Measurements from ENCODE around the gene NLRP13.

NLRP13 gene

DNA sequence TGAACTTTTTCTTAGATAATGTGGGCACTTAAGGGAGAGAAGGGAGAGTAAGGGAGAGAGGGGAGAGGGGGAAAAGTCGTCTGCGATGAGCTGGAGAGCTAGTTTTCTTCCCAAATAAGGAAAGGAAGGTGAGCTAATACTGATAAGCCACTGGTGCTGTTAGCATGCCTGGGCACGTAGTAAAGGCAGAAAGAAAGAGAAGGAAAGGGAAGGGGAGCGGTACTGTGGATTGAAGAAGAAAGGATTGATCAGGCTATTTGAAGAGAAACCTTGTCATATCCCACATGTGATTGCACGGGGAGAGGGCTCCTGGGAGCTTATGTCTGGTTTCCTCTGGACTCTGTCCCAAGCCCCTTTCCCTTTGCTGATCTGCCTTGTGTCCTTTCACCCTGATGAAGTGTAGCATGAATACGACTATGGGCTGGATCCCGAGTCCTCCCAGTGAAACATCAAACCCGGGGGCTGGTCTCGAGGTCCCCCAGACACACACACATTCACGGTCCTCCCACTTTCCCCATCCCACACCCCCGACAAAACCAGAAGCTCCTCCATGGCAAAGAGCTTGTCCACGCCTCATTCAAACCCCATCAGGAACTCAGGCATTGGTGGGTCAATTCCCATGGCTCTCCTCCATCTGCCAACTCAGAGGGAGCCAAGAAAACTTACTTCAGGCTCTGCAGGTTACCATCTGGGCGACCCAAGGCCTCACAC is 30.6 kb downstream of the NLRP13 start:
- no peak for DNase-seq

DNA sequence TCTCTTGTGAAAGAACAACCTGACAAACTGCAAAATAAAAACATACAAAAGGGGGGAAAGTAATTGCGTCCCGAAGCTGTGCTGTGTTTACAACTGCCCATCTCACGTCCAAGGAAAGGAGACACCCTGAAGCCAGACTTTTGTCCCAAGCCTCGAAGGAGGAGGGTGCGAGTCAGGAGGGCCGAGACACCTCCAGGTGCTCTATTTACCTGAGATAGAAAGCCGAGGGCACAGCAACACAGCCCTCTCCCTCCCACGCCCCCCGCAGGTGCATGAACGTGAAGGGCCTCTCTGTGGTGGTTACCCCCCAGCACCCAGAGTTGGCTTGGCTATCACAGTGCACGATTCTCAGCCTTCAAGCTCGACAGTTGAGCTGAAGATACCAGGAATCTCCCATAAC is 33.2 kb downstream of the NLRP13 start:
- DNase-seq, result no peak

DNA sequence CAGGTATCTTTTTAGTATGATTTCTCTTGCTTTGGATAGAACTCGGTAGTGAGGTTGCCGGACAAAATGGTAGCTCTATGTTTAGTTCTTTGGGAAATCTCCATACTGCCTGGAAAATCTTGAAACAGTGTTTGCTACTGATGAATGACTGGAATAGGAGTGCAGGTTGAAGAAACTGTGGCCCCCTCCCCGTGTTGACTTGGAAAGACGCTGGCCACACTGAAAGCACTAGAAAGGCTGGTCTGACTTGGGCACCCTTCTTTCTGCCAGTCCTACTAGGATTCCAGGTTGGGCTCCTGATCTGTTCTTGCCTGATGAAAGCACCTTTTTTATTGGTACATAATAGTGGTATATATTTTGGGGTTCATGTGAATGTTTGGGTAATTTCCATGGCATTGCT is 49.5 kb downstream of the NLRP13 start:
- DNase-seq, result no peak

DNA sequence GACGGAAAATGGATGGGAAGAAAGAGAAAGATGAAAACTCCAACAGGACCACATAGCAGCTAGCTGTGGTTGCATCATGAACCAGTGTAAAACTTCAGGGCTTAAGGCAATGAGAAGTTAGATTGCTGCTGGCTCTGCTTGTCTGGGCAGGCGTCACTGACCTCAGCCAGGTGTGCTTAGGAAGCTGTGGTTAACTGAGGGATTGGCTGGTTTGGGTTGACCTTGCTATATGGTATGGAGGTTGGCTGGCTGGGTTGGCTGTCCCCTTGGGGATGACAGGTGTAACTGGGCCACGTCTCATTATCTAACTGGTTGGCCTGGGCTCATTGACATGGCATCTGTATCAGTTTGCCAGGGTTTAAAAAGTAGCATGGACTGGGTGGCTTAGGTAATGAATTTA is 54.9 kb downstream of the NLRP13 start:
- DNase-seq, result no peak

DNA sequence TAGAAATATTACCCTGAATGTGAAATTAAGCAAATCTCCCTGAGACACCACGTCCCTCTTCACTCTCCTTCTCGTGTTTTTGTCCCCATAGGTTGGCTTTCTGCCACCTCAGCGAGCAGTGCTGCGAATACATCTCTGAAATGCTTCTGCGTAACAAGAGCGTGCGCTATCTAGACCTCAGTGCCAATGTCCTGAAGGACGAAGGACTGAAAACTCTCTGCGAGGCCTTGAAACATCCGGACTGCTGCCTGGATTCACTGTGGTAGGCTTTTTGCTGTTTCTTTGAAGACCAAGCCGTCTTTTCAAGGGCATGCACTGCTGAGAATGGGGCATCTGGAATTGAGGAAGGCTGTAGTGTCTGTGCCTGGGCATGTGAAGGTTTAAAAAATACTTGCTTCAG is 61.4 kb downstream of the NLRP13 start:
- DNase-seq, result no peak

DNA sequence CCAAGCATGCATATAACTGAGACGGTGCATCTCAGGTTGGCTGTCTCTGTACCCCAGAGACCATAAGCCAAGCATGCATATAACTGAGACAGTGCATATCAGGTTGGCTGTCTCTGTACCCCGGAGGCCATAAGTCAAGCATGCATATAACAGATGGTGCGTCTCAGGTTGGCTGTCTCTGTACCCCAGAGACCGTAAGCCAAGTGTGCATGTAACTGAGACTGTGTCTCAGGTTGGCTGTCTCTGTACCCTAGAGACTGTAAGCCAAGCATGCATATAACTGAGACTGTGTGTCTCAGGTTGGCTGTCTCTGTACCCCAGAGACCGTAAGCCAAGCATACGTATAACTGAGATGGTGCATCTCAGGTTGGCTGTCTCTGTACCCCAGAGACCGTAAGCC is 65.0 kb downstream of the NLRP13 start:
- DNase-seq, result no peak

DNA sequence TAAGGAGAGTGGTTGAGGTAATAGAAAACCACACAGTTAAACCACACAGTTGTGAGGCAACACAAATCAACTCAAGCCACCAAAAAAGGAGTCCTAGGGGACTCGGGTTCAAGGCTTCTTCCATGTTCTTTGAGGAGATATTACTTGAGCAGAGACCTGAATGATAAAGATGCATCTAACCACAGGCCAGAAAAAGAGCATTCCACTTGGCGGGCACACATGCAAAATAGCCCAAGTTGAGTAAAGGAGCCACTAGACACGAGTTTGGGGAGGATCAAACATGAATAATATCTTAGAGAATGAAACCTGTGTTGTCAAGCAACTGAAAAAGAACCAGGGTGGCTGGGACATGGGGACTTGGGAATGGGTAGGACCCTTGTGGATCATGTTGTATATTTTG is 65.6 kb downstream of the NLRP13 start:
- no peak for DNase-seq

DNA sequence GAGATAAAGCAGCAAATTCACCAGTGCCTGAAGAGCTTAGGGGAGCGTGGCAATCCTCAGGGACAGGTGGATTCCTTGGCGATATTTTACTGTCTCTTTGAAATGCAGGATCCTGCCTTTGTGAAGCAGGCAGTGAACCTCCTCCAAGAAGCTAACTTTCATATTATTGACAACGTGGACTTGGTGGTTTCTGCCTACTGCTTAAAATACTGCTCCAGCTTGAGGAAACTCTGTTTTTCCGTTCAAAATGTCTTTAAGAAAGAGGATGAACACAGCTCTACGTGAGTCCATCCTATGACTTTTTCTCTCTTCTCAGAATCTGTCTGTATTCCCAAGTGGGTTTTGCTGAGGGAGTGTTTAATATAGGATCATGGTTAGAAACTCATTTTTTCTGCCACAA is 73.2 kb downstream of the NLRP13 start:
- DNase-seq, result no peak

DNA sequence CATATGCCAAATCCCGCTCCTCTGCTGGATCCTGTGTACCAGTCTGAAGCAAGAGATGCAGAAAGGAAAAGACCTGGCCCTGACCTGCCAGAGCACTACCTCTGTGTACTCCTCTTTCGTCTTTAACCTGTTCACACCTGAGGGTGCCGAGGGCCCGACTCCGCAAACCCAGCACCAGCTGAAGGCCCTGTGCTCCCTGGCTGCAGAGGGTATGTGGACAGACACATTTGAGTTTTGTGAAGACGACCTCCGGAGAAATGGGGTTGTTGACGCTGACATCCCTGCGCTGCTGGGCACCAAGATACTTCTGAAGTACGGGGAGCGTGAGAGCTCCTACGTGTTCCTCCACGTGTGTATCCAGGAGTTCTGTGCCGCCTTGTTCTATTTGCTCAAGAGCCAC is 73.7 kb downstream of the NLRP13 start:
- DNase-seq, result no peak

DNA sequence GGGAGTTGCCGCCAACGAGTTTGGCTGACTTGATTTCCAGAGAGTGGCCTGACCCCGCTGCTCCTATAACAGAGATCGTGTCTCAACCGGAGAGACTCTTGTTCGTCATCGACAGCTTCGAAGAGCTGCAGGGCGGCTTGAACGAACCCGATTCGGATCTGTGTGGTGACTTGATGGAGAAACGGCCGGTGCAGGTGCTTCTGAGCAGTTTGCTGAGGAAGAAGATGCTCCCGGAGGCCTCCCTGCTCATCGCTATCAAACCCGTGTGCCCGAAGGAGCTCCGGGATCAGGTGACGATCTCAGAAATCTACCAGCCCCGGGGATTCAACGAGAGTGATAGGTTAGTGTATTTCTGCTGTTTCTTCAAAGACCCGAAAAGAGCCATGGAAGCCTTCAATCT is 74.2 kb downstream of the NLRP13 start:
- no peak for DNase-seq

DNA sequence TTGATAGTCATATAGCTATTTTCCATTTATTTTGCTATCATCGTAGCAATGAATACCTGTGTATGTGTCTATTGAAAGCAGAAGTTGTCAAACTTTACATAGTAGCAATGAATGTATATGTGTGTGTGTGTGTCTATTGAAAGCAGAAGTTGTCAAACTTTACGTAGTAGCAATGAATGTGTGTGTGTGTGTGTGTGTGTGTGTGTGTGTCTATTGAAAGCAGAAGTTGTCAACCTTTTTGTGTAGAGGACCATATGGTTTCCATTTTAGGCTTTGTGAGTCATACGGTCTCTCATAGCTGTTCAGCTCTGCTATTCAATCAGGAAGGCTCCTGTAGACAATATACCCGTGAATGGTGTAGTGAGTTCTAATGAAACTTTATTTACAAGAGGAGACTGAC is 75.0 kb downstream of the NLRP13 start:
- no peak for DNase-seq

DNA sequence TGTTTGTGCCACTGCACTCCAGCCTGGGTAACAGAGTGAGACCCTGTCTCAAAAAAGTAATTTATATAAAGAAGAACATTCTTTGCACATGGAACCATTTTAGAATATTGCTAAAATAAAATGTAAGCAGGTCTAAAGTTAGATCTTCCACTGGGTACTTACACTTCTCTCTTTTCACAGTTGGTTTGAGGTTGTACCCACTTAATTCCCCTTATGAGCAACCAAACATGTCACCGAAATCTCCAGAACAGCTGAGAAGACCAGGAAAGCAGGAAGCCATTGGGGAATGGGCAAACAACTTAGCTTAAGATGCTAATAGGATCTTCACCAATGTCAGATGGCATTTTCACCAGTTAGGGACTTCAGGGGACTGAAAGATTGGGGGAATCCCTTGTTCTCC is 77.0 kb downstream of the NLRP13 start:
- DNase-seq, result no peak

Data from HCEC 1CT (cell line).